ENCODE measurements around the gene RTF1. TPM values are rescaled to one million over a fixed set of nuclear protein-coding genes. Genes with fewer than 3 reads are reported as not detected.
"Not testable (repeated sequence)": the region's sequence is repeated elsewhere in the genome, so short reads cannot be mapped to it uniquely, and the experiment has no call there.

Gene RTF1
- polyA plus RNA-seq, 1 donor (not counting 4 experiments of a cell fraction or from before 2014, with no cell fraction given): 28.5 TPM

DNA sequence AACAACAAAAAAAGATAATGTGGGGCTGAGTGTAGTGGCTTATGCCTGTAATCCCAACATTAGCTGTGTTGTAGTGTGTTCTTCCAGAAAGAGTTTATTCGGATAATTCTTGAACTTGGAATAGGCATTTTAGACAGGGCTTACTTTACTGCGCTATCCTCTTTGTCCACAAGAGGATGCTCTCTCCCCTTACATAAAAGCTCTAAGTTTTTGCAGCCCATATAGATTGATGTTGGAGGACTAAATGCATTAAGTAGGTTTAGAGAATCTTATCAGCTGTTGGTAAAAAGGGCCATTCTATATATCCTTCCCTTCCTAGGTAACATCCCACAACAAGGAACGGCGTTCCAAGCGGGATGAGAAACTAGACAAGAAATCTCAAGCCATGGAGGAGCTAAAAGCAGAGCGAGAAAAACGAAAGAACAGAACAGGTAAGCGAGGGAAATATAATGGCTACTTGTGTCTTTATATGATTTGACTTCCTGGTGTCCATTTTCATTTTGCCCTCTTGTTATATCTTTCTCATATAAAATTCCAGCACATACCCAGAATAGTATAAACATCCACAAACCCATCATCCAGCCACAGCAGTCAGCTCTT is 49.0 kb downstream of the RTF1 start:
- H3K27me3 ChIP-seq (ENCODE audit: control insufficient read depth, extremely low read depth, insufficient read depth, low read length): no peaks in the 10 kb centered on the region
- H4K20me1 ChIP-seq (ENCODE audit: control insufficient read depth, extremely low read depth, insufficient read depth, low read length): no peaks in the 10 kb centered on the region
- peaks cover 2% of the 10 kb centered on the region for H3K79me2 ChIP-seq (ENCODE audit: control insufficient read depth, insufficient read depth, low read length)
- H3K9me1 ChIP-seq (ENCODE audit: control insufficient read depth, extremely low read depth, insufficient read depth, low read length): no peaks in the 10 kb centered on the region
- H3K9ac ChIP-seq (ENCODE audit: control insufficient read depth, extremely low read depth, insufficient read depth, low read length): no peak overlapping the region
- H3K27ac ChIP-seq (ENCODE audit: control insufficient read depth, insufficient read depth, low read length): no peak overlapping the region
- H3K9me3 ChIP-seq (ENCODE audit: control insufficient read depth, low read depth, low read length): no peaks in the 10 kb centered on the region
- no peak for TF ChIP-seq EZH2 (IDR thresholded peaks at IDR 0.05; ENCODE audit: low read length)
- TF ChIP-seq, protein P1, sequence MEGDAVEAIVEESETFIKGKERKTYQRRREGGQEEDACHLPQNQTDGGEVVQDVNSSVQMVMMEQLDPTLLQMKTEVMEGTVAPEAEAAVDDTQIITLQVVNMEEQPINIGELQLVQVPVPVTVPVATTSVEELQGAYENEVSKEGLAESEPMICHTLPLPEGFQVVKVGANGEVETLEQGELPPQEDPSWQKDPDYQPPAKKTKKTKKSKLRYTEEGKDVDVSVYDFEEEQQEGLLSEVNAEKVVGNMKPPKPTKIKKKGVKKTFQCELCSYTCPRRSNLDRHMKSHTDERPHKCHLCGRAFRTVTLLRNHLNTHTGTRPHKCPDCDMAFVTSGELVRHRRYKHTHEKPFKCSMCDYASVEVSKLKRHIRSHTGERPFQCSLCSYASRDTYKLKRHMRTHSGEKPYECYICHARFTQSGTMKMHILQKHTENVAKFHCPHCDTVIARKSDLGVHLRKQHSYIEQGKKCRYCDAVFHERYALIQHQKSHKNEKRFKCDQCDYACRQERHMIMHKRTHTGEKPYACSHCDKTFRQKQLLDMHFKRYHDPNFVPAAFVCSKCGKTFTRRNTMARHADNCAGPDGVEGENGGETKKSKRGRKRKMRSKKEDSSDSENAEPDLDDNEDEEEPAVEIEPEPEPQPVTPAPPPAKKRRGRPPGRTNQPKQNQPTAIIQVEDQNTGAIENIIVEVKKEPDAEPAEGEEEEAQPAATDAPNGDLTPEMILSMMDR (optimal IDR thresholded peaks at IDR 0.05 in 1 of 3, IDR thresholded peaks at IDR 0.05 in 1 of 3, conservative IDR thresholded peaks at IDR 0.05 in 1 of 3; ENCODE audit: extremely low read depth in 1 of 3, insufficient read depth in 2 of 3, low read length in 3 of 3): peak in 2 of 3 experiments; percentile 89 to 96
- DNase-seq (ENCODE audit: low read depth, low spot score): no peak
- H3K4me1 ChIP-seq (ENCODE audit: control insufficient read depth, extremely low read depth, insufficient read depth, low read length): no peaks in the 10 kb centered on the region
- FAIRE-seq: no peak
- H3K36me3 ChIP-seq (ENCODE audit: control insufficient read depth in 2 of 2, extremely low read depth in 1 of 2, insufficient read depth in 2 of 2, low read length in 2 of 2): peaks cover 8 to 14% of the 10 kb centered on the region in 2 experiments
- H3K4me2 ChIP-seq (ENCODE audit: control insufficient read depth, extremely low read depth, insufficient read depth, low read depth, low read length): no peak overlapping the region
- H2AFZ ChIP-seq (ENCODE audit: control insufficient read depth, low read length): no peak overlapping the region
- dilution Hi-C loops (cut with MboI; ENCODE audit: extremely low pct_ligation_motif_present, low sequenced_read_pairs): no loop called here
- H3K4me3 ChIP-seq (ENCODE audit: control insufficient read depth in 2 of 3, extremely low read depth in 1 of 3, insufficient read depth in 2 of 3, low read depth in 1 of 3, low read length in 3 of 3): no peak overlapping the region

DNA sequence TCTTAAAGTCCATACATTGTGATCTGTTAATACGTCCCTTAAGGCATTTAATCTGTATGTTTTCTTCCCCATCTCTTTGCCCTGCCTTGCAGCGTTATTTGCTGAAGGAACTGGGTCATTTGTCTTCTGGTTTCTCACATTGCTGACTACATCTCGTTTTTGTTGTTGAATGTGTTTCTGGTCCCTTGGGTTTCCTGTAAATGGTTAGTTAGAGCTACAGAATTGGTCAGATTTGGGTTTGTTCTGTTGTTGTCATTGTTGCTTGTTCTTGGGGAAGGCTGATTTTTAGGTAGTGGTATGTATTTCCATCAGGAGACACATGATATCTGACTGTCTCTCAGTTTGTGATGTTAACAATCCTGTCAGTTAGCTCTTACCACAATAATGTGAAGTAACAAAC is 49.8 kb downstream of the RTF1 start:
- H3K4me2 ChIP-seq (ENCODE audit: control insufficient read depth, extremely low read depth, insufficient read depth, low read depth, low read length): no peak overlapping the region
- H3K4me1 ChIP-seq (ENCODE audit: control insufficient read depth, extremely low read depth, insufficient read depth, low read length): no peaks in the 10 kb centered on the region
- DNase-seq (ENCODE audit: low read depth, low spot score) (no peak), FAIRE-seq (no peak)
- H3K4me3 ChIP-seq (ENCODE audit: control insufficient read depth in 2 of 3, extremely low read depth in 1 of 3, insufficient read depth in 2 of 3, low read depth in 1 of 3, low read length in 3 of 3): no peak overlapping the region
- no peaks in the 10 kb centered on the region for H3K27me3 ChIP-seq (ENCODE audit: control insufficient read depth, extremely low read depth, insufficient read depth, low read length)
- dilution Hi-C loops (cut with MboI; ENCODE audit: extremely low pct_ligation_motif_present, low sequenced_read_pairs): no loop called here
- H2AFZ ChIP-seq (ENCODE audit: control insufficient read depth, low read length): no peak overlapping the region
- no peak overlapping the region for H3K9ac ChIP-seq (ENCODE audit: control insufficient read depth, extremely low read depth, insufficient read depth, low read length)
- H3K36me3 ChIP-seq (ENCODE audit: control insufficient read depth in 2 of 2, extremely low read depth in 1 of 2, insufficient read depth in 2 of 2, low read length in 2 of 2): peaks cover 9 to 20% of the 10 kb centered on the region in 2 experiments
- H3K79me2 ChIP-seq (ENCODE audit: control insufficient read depth, insufficient read depth, low read length): peaks cover 2% of the 10 kb centered on the region
- H3K27ac ChIP-seq (ENCODE audit: control insufficient read depth, insufficient read depth, low read length): no peak overlapping the region
- no peaks in the 10 kb centered on the region for H4K20me1 ChIP-seq (ENCODE audit: control insufficient read depth, extremely low read depth, insufficient read depth, low read length)
- H3K9me1 ChIP-seq (ENCODE audit: control insufficient read depth, extremely low read depth, insufficient read depth, low read length): no peaks in the 10 kb centered on the region
- H3K9me3 ChIP-seq (ENCODE audit: control insufficient read depth, low read depth, low read length): no peaks in the 10 kb centered on the region
- no peak for TF ChIP-seq EZH2 (IDR thresholded peaks at IDR 0.05; ENCODE audit: low read length)
- TF ChIP-seq, protein P1 (optimal IDR thresholded peaks at IDR 0.05 in 1 of 3, IDR thresholded peaks at IDR 0.05 in 1 of 3, conservative IDR thresholded peaks at IDR 0.05 in 1 of 3; ENCODE audit: extremely low read depth in 1 of 3, insufficient read depth in 2 of 3, low read length in 3 of 3): no peak

DNA sequence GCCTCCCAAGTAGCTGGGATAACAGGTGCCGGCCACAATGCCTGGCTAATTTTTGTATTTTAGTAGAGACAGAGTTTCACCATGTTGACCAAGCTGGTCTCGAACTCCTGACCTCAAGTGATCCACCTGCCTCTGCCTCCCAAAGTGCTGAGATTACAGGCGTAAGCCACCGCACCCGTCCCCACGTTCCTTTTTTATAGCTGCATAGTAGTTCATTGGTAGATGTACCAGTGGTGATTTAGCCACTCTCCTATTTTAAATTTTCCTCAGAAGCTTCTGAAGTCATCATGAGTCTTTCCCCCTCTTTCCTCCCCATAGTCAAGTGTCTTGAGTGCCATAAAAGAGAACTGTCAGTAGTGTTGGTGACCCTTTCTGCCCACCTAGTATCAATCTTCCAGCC is 52.7 kb downstream of the RTF1 start:
- DNase-seq (ENCODE audit: low read depth, low spot score); H2AFZ ChIP-seq (ENCODE audit: control insufficient read depth, low read length); H3K4me3 ChIP-seq (ENCODE audit: control insufficient read depth in 2 of 3, extremely low read depth in 1 of 3, insufficient read depth in 2 of 3, low read depth in 1 of 3, low read length in 3 of 3); H3K27me3 ChIP-seq (ENCODE audit: control insufficient read depth, extremely low read depth, insufficient read depth, low read length); H3K4me2 ChIP-seq (ENCODE audit: control insufficient read depth, extremely low read depth, insufficient read depth, low read depth, low read length); FAIRE-seq; H3K27ac ChIP-seq (ENCODE audit: control insufficient read depth, insufficient read depth, low read length); H3K9ac ChIP-seq (ENCODE audit: control insufficient read depth, extremely low read depth, insufficient read depth, low read length); H3K9me1 ChIP-seq (ENCODE audit: control insufficient read depth, extremely low read depth, insufficient read depth, low read length); H4K20me1 ChIP-seq (ENCODE audit: control insufficient read depth, extremely low read depth, insufficient read depth, low read length); dilution Hi-C loops (cut with MboI; ENCODE audit: extremely low pct_ligation_motif_present, low sequenced_read_pairs); H3K4me1 ChIP-seq (ENCODE audit: control insufficient read depth, extremely low read depth, insufficient read depth, low read length); H3K79me2 ChIP-seq (ENCODE audit: control insufficient read depth, insufficient read depth, low read length); H3K9me3 ChIP-seq (ENCODE audit: control insufficient read depth, low read depth, low read length): not testable (repeated sequence)
- peaks cover 19 to 20% of the 10 kb centered on the region in 2 experiments for H3K36me3 ChIP-seq (ENCODE audit: control insufficient read depth in 2 of 2, extremely low read depth in 1 of 2, insufficient read depth in 2 of 2, low read length in 2 of 2)

Data from keratinocyte (primary cell).